ENCODE data around the gene FGD2.

FGD2 gene

DNA sequence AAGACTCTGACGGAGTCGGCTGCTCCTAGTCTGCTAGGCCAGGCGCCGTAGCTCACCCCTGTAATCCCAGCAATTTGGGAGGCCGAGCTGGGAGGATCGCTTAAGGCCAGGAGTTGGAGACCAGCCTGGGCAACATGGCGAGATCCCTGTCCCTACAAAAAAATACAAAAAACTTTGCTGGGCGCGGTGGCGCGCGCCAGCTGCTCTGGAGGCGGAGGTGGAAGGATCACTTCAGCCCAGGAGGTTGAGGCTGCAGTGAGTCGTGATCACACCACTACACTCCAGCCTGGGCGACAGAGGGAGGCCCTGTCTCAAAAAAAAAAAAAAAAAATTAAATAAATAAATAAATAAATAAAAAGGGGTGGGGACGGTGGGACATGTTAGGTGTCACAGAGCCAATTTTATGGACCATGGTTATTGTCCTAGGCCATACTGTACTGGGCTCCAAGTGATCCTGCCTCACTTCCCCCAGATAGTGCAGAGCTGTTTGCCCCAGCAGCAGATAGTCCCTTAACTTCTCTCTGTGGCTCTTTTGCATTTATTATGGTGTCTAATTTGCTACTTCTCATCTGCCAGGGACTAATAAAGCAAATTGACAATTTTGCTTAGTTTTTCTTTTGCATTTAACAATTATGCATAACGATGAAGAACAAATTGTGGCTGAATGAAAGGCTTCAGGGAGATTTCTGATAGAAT is 45.8 kb upstream of the FGD2 start:
- no peak for DNase-seq (ENCODE audit: low spot score)
- TF ChIP-seq, protein P1, sequence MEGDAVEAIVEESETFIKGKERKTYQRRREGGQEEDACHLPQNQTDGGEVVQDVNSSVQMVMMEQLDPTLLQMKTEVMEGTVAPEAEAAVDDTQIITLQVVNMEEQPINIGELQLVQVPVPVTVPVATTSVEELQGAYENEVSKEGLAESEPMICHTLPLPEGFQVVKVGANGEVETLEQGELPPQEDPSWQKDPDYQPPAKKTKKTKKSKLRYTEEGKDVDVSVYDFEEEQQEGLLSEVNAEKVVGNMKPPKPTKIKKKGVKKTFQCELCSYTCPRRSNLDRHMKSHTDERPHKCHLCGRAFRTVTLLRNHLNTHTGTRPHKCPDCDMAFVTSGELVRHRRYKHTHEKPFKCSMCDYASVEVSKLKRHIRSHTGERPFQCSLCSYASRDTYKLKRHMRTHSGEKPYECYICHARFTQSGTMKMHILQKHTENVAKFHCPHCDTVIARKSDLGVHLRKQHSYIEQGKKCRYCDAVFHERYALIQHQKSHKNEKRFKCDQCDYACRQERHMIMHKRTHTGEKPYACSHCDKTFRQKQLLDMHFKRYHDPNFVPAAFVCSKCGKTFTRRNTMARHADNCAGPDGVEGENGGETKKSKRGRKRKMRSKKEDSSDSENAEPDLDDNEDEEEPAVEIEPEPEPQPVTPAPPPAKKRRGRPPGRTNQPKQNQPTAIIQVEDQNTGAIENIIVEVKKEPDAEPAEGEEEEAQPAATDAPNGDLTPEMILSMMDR (IDR thresholded peaks at IDR 0.05; ENCODE audit: borderline replicate concordance, control extremely low read depth, extremely low read depth, insufficient read depth, missing control alignments): no peak
- in situ Hi-C loops (cut with MboI; ENCODE audit: low sequenced_read_pairs, unreplicated experiment): no loop called here

DNA sequence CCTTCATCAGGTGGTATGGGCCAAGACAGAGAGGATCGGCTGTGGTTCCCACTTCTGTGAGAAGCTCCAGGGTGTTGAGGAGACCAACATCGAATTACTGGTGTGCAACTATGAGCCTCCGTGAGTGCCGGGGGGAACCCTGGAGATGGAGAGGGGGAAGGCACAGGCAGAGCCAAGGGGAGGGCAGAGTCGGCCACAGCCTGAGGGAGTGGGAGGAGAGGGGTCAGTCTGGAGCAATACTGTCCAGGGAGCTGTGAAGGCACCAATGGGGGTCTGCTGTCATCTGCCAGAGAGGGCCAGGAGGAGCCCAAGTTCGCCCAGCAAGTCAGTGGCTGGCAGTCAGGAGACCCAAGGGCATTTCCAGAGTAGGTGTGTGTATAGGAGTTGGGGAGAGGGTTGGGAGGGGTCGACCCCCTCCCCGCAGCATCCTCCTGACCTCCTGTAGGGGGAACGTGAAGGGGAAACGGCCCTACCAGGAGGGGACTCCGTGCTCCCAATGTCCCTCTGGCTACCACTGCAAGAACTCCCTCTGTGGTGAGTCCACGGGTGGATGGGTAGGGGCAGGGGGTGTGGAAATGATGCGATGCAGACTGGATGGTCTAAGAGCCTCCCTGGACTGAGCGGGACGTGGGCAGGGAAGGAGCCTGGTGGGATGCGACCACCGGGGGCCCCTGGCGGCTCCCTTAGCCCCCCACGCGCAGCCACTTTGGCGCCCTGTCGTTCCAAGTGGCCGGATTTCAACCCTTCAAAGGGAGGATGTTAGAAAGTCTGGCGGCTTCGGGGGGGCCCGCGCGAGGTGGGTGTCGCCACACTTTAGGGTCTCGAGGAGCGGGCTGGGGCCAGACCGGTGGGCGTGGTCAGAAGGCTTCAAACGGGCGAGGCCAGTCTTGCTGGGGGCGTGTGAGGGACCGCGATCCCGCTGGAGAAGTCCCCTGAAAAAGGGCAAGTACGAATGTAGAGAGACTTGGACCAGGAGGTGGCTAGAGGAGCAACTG is 43.7 kb upstream of the FGD2 start:
- TF ChIP-seq, protein P1 (IDR thresholded peaks at IDR 0.05; ENCODE audit: borderline replicate concordance, control extremely low read depth, extremely low read depth, insufficient read depth, missing control alignments): no peak
- DNase-seq (ENCODE audit: low spot score): no peak
- in situ Hi-C loops (cut with MboI; ENCODE audit: low sequenced_read_pairs, unreplicated experiment): no loop called here

DNA sequence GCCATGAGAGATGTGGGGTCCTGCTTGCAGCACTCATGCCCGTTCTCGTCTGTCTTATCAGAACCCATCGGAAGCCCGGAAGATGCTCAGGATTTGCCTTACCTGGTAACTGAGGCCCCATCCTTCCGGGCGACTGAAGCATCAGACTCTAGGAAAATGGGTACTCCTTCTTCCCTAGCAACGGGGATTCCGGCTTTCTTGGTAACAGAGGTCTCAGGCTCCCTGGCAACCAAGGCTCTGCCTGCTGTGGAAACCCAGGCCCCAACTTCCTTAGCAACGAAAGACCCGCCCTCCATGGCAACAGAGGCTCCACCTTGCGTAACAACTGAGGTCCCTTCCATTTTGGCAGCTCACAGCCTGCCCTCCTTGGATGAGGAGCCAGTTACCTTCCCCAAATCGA is 42.6 kb upstream of the FGD2 start:
- TF ChIP-seq, protein P1 (IDR thresholded peaks at IDR 0.05; ENCODE audit: borderline replicate concordance, control extremely low read depth, extremely low read depth, insufficient read depth, missing control alignments): no peak
- peak; percentile 91 for DNase-seq (ENCODE audit: low spot score)
- in situ Hi-C loops (cut with MboI; ENCODE audit: low sequenced_read_pairs, unreplicated experiment): no loop called here

DNA sequence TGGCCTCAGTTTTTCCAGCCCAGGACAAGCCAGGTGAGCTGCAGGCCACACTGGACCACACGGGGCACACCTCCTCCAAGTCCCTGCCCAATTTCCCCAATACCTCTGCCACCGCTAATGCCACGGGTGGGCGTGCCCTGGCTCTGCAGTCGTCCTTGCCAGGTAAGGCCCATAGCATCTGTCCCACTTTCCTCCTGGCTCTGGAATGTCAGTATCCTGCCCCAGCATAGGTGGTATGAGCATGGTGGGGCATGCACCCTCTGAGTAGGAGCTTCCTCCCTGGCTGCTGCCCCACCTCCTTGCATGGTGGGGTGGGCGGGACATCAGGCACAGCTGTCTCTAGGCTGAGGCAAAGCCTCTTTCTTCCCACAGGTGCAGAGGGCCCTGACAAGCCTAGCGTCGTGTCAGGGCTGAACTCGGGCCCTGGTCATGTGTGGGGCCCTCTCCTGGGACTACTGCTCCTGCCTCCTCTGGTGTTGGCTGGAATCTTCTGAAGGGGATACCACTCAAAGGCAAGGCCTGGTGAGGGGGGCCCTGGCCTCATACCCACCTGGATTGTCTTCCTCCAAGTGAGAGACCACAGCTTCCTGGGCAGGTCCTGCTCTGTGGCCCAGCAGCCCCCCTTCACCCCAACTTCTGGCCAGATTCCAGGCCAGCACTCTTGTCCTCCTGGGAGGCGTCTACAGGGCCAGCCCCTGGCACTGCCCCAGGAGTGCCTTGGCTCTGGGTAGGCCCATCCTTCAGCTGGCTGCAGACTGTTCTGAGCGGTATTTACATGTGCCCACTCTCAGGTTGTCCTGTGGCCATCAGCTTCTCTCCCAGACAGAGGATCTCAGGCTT is 41.8 kb upstream of the FGD2 start:
- TF ChIP-seq, protein P1 (IDR thresholded peaks at IDR 0.05; ENCODE audit: borderline replicate concordance, control extremely low read depth, extremely low read depth, insufficient read depth, missing control alignments): no peak
- peak; percentile 71 for DNase-seq (ENCODE audit: low spot score)

DNA sequence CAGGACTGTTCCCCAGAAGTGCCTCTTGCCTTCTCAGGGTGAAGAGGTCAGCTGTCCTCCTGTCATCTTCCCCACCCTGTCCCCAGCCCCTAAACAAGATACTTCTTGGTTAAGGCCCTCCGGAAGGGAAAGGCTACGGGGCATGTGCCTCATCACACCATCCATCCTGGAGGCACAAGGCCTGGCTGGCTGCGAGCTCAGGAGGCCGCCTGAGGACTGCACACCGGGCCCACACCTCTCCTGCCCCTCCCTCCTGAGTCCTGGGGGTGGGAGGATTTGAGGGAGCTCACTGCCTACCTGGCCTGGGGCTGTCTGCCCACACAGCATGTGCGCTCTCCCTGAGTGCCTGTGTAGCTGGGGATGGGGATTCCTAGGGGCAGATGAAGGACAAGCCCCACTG is 41.1 kb upstream of the FGD2 start:
- in situ Hi-C loops (cut with MboI; ENCODE audit: low sequenced_read_pairs, unreplicated experiment): no loop called here
- no peak for DNase-seq (ENCODE audit: low spot score)
- TF ChIP-seq, protein P1 (IDR thresholded peaks at IDR 0.05; ENCODE audit: borderline replicate concordance, control extremely low read depth, extremely low read depth, insufficient read depth, missing control alignments): no peak

More for the DNA sequence above, 41.8 kb upstream of the FGD2 start:
- in situ Hi-C loops (cut with MboI; ENCODE audit: low sequenced_read_pairs, unreplicated experiment): no loop called here

DNA sequence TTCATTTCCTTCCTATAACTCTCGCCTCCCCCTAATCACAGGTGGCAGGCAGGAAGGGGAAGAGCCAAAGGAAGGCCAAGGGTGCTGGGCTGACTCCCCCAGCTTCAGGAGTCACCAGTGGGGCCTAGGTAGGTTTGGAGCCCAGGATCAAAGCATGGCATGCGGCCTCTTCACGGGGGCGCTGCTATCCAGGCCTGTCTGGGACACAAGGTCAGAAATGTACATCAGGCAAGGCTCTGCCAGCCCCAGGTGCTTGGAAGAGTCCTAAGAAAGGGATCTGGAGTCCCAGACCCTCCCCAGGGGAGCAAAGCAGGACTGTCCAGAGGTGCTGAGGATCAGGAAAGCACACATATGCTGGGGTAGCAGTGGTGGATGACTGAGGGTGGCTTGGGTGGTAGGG is 40.5 kb upstream of the FGD2 start:
- TF ChIP-seq, protein P1 (IDR thresholded peaks at IDR 0.05; ENCODE audit: borderline replicate concordance, control extremely low read depth, extremely low read depth, insufficient read depth, missing control alignments): no peak
- in situ Hi-C loops (cut with MboI; ENCODE audit: low sequenced_read_pairs, unreplicated experiment): no loop called here
- DNase-seq (ENCODE audit: low spot score): no peak
